Regular cardiac myocyte (primary cell): Measurements from ENCODE around the gene MYH9. TPM values are rescaled to one million over a fixed set of nuclear protein-coding genes. Genes with fewer than 3 reads are reported as not detected.

Source experiments
- total RNA-seq: library from RNA; depleted of rRNA; stranded (reverse); fragments of >200 nt; gene quantifications from 2 replicates; pipeline ENCODE4 v1.2.3, GENCODE V29; 2014

MYH9 gene
- 669 and 717 TPM in 2 replicates for total RNA-seq

GRCh38 chr22:36387959-36388726 is at the start of gene MYH9:
MYH9 (minus strand) TSS chr22:36387967; CDS start chr22:36349236, 38,731 bp downstream.

GRCh38 chr22:36252754-36253522 is 134.8 kb downstream of the MYH9 start, which contains the start of gene APOL1:
APOL1 (plus strand) TSS chr22:36253133; CDS start chr22:36254956, 1,823 bp downstream.

GRCh38 chr22:36239401-36240171 is 148.2 kb downstream of the MYH9 start, which contains the start of gene APOL2:
APOL2 (minus strand) TSS chr22:36239527; CDS start chr22:36233162, 6,365 bp downstream.

Other genes with a start within 250 kb of the MYH9 start
- 22.0 and 22.8 TPM in 2 replicates for gene APOL3, start 227.2 kb downstream of the MYH9 start, total RNA-seq
- 0.38 and 1.4 TPM in 2 replicates for gene APOL4, start 186.2 kb downstream of the MYH9 start, total RNA-seq
- 49.6 and 75.5 TPM in 2 replicates for gene APOL2, start 148.4 kb downstream of the MYH9 start, total RNA-seq
- 28.0 and 85.1 TPM in 2 replicates for gene APOL1, start 134.8 kb downstream of the MYH9 start, total RNA-seq
- gene TXN2, start 93.7 kb upstream of the MYH9 start, total RNA-seq: 9.9 and 70.0 TPM in 2 replicates
- gene FOXRED2, start 119.1 kb upstream of the MYH9 start, total RNA-seq: 3.4 and 7.1 TPM in 2 replicates
- gene EIF3D, start 141.2 kb upstream of the MYH9 start, total RNA-seq: 477 and 524 TPM in 2 replicates